Lower leg skin (tissue), 4 donors: ENCODE data around the gene DOCK10. TPM values are rescaled to one million over a fixed set of nuclear protein-coding genes. Genes with fewer than 3 reads are reported as not detected.
A peak's percentile ranks its signal among the peaks of the same experiment; 100 is the strongest.

Experiments used
- DNase-seq, 2 donors: peaks; one replicate each; pipeline ENCODE4 v3.0.0-alpha.2; 2019; ENCODE audit warnings: low spot score in 2 of 2
- H3K4me3 ChIP-seq: fragments of 200-600 bp; sonication (generic); 2 replicates; pipeline ENCODE4 v1.5.1; 2017; ENCODE audit warnings: mild to moderate bottlenecking, low read depth; ENCODE audit not compliant: poor library complexity, severe bottlenecking
- POLR2A ChIP-seq, 2 donors: fragments of 450-650 bp; IDR thresholded peaks; one replicate each; pipeline ENCODE4 v1.6.1; 2016 to 2017; ENCODE audit warnings: antibody characterized with exemption in 2 of 2, mild to moderate bottlenecking in 1 of 2, moderate library complexity in 1 of 2
- WGBS, 2 donors: methylation state at CpG; one replicate each; pipeline ENCODE4 v1.1.5; 2018; 5-methylcytosine and 5-hydroxymethylcytosine counted together
- intact Hi-C: fragments of 100-400 bp; cut with DNase I; formaldehyde crosslinking; loops from one replicate; pipeline ENCODE4 v1.15.0; 2023; ENCODE audit warnings: low total_unique reads
- total RNA-seq, 4 donors: library from RNA; depleted of rRNA; stranded (reverse); fragments of >200 nt; gene quantifications; one replicate each; pipeline ENCODE4 v1.1.0, GENCODE V29; 2016
- TF ChIP-seq, protein P1 (sequence below), 3 donors: fragments of 450-650 bp; IDR thresholded peaks; one replicate each; pipeline ENCODE4 v1.5.1; 2016; ENCODE audit warnings: antibody characterized with exemption in 3 of 3, mild to moderate bottlenecking in 3 of 3, moderate library complexity in 2 of 3

DOCK10 gene
- total RNA-seq, 4 donors from 2014 or later, result 6.2 to 16.5 (median 14.0) TPM

DNA sequence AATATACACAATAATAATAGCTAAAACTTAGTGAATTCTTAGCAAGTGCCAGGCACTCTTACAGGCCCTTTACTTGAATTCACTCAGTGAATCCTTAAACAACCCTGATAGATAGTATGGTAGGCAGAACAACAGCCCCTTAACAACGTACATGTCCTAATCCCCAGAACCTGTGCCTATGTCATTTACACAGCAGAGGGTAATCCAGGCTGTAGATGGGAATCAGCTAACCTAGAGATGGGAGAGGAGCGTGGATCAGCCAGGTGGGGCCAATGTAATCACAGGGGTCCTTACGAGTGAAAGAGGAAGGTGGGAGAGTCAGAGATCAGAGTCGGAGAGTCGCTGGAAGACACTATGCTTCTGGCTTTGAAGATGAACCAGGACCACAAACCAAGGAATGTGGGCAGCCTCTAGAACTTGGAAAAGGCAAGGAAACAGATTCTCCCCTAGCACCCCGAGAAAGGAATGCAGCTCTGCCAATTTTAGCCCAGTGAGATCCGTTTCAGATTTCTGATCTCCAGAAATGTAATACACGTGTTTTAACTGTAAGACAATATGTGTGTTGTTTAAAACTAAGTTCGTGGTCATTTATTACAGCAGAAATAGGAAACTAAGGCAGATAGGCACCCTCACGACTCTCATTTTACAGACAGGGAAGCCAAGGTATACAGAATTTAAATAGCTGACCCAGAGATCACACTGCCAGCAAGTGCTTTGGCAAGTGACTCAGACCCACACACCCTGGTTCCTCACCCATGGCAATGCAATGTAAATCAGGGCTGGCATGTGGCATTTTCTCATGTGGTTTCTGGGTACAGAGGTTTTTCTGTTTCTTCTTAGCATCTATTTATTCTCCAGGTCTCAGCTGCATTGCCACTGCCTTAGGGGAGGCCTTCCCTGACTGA lies 68.9 kb downstream of the DOCK10 start:
- H3K4me3 ChIP-seq, result no peak overlapping the region
- TF ChIP-seq, protein P1, sequence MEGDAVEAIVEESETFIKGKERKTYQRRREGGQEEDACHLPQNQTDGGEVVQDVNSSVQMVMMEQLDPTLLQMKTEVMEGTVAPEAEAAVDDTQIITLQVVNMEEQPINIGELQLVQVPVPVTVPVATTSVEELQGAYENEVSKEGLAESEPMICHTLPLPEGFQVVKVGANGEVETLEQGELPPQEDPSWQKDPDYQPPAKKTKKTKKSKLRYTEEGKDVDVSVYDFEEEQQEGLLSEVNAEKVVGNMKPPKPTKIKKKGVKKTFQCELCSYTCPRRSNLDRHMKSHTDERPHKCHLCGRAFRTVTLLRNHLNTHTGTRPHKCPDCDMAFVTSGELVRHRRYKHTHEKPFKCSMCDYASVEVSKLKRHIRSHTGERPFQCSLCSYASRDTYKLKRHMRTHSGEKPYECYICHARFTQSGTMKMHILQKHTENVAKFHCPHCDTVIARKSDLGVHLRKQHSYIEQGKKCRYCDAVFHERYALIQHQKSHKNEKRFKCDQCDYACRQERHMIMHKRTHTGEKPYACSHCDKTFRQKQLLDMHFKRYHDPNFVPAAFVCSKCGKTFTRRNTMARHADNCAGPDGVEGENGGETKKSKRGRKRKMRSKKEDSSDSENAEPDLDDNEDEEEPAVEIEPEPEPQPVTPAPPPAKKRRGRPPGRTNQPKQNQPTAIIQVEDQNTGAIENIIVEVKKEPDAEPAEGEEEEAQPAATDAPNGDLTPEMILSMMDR (IDR thresholded peaks at IDR 0.05), result no peak
- TF ChIP-seq POLR2A (IDR thresholded peaks at IDR 0.05), result no peak
- DNase-seq, result no peak
- intact Hi-C loops, result no loop called here
- WGBS, 2 donors, result 65 to 72% methylated on average over 10 of the region's 10 CpGs

DNA sequence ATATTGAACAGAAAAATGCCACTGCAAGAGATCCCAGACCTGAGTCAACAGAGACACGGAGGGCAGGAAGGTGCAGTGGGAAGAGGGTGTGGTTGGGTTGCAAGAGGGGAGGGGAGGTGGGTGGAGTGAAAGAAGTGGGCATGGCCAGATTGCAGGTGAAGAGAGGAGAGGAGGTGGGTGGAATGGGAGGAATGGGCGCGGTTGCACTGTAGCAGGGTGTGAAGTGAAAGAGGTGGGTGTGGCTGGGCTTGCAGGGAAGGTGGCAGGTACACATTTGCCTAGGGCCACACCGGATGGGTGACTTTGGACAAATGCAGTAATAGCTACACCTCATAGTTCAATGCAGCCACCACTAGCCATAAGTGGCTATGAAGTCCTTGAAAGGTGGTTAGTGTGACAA lies 71.1 kb downstream of the DOCK10 start:
- intact Hi-C loops, result no loop called here
- 48 to 60% methylated on average over 4 of the region's 4 CpGs for WGBS, 2 donors

DNA sequence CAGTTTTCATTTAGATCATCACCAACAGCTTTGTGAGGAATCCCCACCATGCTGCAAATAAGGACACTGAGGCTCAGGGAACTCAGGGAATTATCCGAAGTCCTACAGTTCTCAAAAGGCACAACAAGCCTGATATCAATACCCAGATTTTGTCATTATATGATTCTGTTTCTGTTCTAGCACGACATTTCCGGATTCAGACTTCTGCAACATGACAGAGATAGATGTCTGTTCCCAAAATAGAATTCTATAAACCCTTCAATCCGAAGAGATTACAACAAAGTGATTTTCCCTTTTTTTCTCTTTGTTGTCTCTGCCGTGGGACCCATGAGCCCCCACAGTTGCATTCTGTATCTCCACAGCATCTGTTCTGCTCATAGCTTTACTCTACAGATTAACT lies 72.0 kb downstream of the DOCK10 start:
- DNase-seq, result no peak
- no peak for TF ChIP-seq POLR2A (IDR thresholded peaks at IDR 0.05)
- TF ChIP-seq, protein P1 (IDR thresholded peaks at IDR 0.05), result no peak
- WGBS, 2 donors, result 71 to 76% methylated on average over 5 of the region's 5 CpGs
- no peak overlapping the region for H3K4me3 ChIP-seq
- intact Hi-C loops, result no loop called here

More for the DNA sequence above, 71.1 kb downstream of the DOCK10 start:
- TF ChIP-seq POLR2A (IDR thresholded peaks at IDR 0.05), result no peak
- TF ChIP-seq, protein P1 (IDR thresholded peaks at IDR 0.05), result no peak
- DNase-seq, result peak in 1 of 2 donors; percentile 31
- no peak overlapping the region for H3K4me3 ChIP-seq

DNA sequence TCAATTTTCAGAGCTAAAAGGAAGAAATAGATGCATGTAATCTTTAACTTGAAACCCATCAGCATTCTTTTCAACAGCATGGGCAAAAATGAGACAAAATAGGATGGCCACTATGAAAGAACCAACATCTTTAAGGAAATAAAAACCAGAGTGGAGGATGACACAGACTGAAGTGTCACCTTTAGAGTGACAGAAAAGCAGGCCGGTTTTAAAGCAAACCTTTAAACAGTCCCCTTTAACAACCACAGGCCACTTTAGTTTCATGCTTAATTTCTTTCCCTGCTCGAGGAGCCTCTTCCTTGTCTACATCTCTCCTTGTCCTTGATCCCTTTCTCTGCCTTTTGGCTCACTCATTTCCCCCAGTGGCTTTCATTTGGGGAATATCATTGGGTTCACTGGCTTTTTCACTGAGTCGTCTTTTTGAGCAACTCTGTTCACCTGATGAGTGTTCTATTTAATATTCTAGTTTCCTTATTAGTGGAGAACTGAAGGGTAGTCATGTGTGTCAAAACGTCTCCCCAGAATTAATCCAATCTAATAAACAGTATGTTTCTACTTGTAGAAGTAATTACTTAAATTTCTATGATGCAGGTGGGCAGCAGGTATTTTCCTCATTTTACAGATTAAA lies 72.5 kb downstream of the DOCK10 start:
- DNase-seq, result no peak
- intact Hi-C loops, result no loop called here
- 87 to 93% methylated on average over 4 of the region's 4 CpGs for WGBS, 2 donors
- no peak overlapping the region for H3K4me3 ChIP-seq
- TF ChIP-seq, protein P1 (IDR thresholded peaks at IDR 0.05), result no peak
- no peak for TF ChIP-seq POLR2A (IDR thresholded peaks at IDR 0.05)

DNA sequence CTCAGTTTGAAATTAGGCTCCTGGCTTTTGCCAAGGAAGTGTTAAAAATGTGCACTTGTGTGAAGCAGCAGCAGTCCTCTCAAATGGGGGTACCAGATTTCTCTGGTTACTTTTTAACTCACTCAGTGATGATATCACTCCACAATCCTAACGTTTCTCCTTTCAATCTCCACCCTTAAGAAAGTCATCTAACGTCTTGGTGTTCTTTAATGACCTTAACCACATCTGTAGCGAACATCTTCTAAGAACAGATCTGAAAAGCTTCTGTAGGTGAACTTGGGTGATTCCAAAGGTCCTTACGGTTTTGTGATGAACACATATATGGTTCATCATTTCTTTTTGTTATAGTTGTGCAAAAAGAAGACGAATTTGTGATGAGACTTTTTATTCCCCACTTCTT lies 73.2 kb downstream of the DOCK10 start:
- H3K4me3 ChIP-seq, result no peak overlapping the region
- intact Hi-C loops, result no loop called here
- TF ChIP-seq, protein P1 (IDR thresholded peaks at IDR 0.05), result no peak
- no peak for TF ChIP-seq POLR2A (IDR thresholded peaks at IDR 0.05)
- 85 to 90% methylated on average over 5 of the region's 5 CpGs for WGBS, 2 donors
- no peak for DNase-seq
